Calu3 (cell line): ENCODE results near the gene C16orf46. TPM values are rescaled to one million over a fixed set of nuclear protein-coding genes. Genes with fewer than 3 reads are reported as not detected.

Source experiments
- BruUV-seq: library from RNA; stranded (reverse); fragments of 400-500 nt; replicated peaks from 2 replicates; lab custom pipeline; 2021; lab: Mats Ljungman, UMichigan
- CTCF ChIA-PET: fragments of 300-600 bp; sonication (Branson Sonifier 250); formaldehyde crosslinking; loops from one replicate; lab custom pipeline; 2022; ENCODE audit warnings: antibody characterized with exemption; lab: Charles Lee
- DNase-seq: peaks from one replicate; pipeline ENCODE4 v3.0.0; 2022
- H3K27ac Mint-ChIP-seq: one replicate; pipeline ENCODE4 v1.8.0; 2022; ENCODE audit warnings: mixed read lengths; ENCODE audit not compliant: unreplicated experiment
- H3K27me3 Mint-ChIP-seq: one replicate; pipeline ENCODE4 v1.8.0; 2022; ENCODE audit warnings: mixed read lengths; ENCODE audit not compliant: unreplicated experiment
- H3K36me3 Mint-ChIP-seq: one replicate; pipeline ENCODE4 v1.8.0; 2022; ENCODE audit warnings: mild to moderate bottlenecking, moderate library complexity, mixed read lengths; ENCODE audit not compliant: insufficient read depth, unreplicated experiment
- H3K4me1 Mint-ChIP-seq: one replicate; pipeline ENCODE4 v1.8.0; 2022; ENCODE audit warnings: mild to moderate bottlenecking, low read depth, mixed read lengths; ENCODE audit not compliant: unreplicated experiment
- H3K4me3 Mint-ChIP-seq: one replicate; pipeline ENCODE4 v1.8.0; 2022; ENCODE audit warnings: mild to moderate bottlenecking, low read depth, moderate library complexity, mixed read lengths; ENCODE audit not compliant: unreplicated experiment
- H3K9me3 Mint-ChIP-seq: one replicate; pipeline ENCODE4 v1.8.0; 2022; ENCODE audit warnings: low read depth, mixed read lengths; ENCODE audit not compliant: unreplicated experiment
- CTCF ChIP-seq: fragments of 200-600 bp; IDR thresholded peaks from one replicate; pipeline ENCODE4 v1.8.0; 2022; ENCODE audit warnings: antibody characterized with exemption; ENCODE audit not compliant: unreplicated experiment
- intact Hi-C: fragments of 100-400 bp; cut with micrococcal nuclease; formaldehyde crosslinking; loops from one replicate; pipeline ENCODE4 v1.10.0; 2022; ENCODE audit not compliant: unreplicated experiment
- total RNA-seq: library from RNA; stranded (reverse); gene quantifications from 2 replicates; pipeline ENCODE4 v1.2.3, GENCODE V29; 2022

Gene C16orf46
- total RNA-seq, 1 experiment from 2014 or later = 2.2 TPM

- DNase-seq = no peak
- Mint-ChIP-seq H3K4me1 (peaks cover 32% of the 10 kb centered on the region), H3K27me3 (no peaks in the 10 kb centered on the region), H3K4me3 (no peak overlapping the region), H3K9me3 (no peaks in the 10 kb centered on the region), H3K27ac (no peak overlapping the region), H3K36me3 (peaks cover 35% of the 10 kb centered on the region)
- CTCF ChIA-PET = no interaction called here
- TF ChIP-seq CTCF = no peak
- no TSS peak for BruUV-seq
- intact Hi-C loops = no loop called here
Measured at GRCh38 chr16:81041696-81042095, 35.3 kb downstream of the C16orf46 start.

GRCh38 chr16:81040842-81041241 is 36.2 kb downstream of the C16orf46 start:
- no peak for DNase-seq
- Mint-ChIP-seq H3K27ac (peak overlapping the region; percentile 34), H3K27me3 (no peaks in the 10 kb centered on the region), H3K36me3 (peaks cover 42% of the 10 kb centered on the region), H3K9me3 (no peaks in the 10 kb centered on the region), H3K4me1 (peaks cover 32% of the 10 kb centered on the region), H3K4me3 (no peak overlapping the region)
- TF ChIP-seq CTCF = no peak
- CTCF ChIA-PET = no interaction called here
- intact Hi-C loops = no loop called here
- BruUV-seq = no TSS peak

GRCh38 chr16:81040131-81040530 is 36.9 kb downstream of the C16orf46 start:
- Mint-ChIP-seq H3K4me3 (no peak overlapping the region), H3K36me3 (peaks cover 46% of the 10 kb centered on the region), H3K27ac (no peak overlapping the region), H3K4me1 (peaks cover 35% of the 10 kb centered on the region), H3K27me3 (no peaks in the 10 kb centered on the region), H3K9me3 (no peaks in the 10 kb centered on the region)
- no TSS peak for BruUV-seq
- CTCF ChIA-PET = no interaction called here
- intact Hi-C loops = no loop called here
- DNase-seq = no peak
- no peak for TF ChIP-seq CTCF

- DNase-seq = no peak
- BruUV-seq = TSS peak; percentile 45
- Mint-ChIP-seq H3K27me3 (no peaks in the 10 kb centered on the region), H3K36me3 (peaks cover 44% of the 10 kb centered on the region), H3K4me3 (peak overlapping the region; percentile 80), H3K27ac (peak overlapping the region; percentile 60), H3K4me1 (peaks cover 42% of the 10 kb centered on the region), H3K9me3 (no peaks in the 10 kb centered on the region)
- TF ChIP-seq CTCF = no peak
- intact Hi-C loops = loop anchor here (5.0 to 10.0 kb wide), 3 partner anchors 105 to 698 kb away; no protein-coding TSS in a partner anchor
- CTCF ChIA-PET = interaction anchor here (1.0 to 1.3 kb wide), 3 partner anchors 35 to 201 kb away, joined by 3 to 7 read pairs (median 3); partner anchors contain the start of gene BCO1
Measured at GRCh38 chr16:81036751-81037350, 40.2 kb downstream of the C16orf46 start.
